Activated CD8-positive, alpha-beta T cell treated with anti-CD3 and anti-CD28 coated beads for 36 hours (primary cell): ENCODE data around the gene SORCS2. TPM values are rescaled to one million over a fixed set of nuclear protein-coding genes. Genes with fewer than 3 reads are reported as not detected.

Experiments
- ATAC-seq: fragments of 200-7000 bp; cut with Tn5 transposase; one replicate; pipeline ENCODE4 v1.10.0; 2021; ENCODE audit warnings: mild to moderate bottlenecking, moderate library complexity
- CTCF ChIA-PET: fragments of 350-600 bp; sonication (Branson Sonifier 250); formaldehyde crosslinking; loops from one replicate; lab custom pipeline; 2021; ENCODE audit warnings: antibody characterized with exemption; lab: Charles Lee
- POLR2A ChIA-PET: fragments of 350-600 bp; sonication (Branson Sonifier 250); formaldehyde crosslinking; loops from one replicate; lab custom pipeline; 2021; ENCODE audit warnings: antibody characterized with exemption; lab: Charles Lee
- DNase-seq: peaks from one replicate; pipeline ENCODE4 v3.0.0-alpha.2; 2020
- H3K27ac Mint-ChIP-seq: one replicate; pipeline ENCODE4 v1.8.0; 2021; ENCODE audit warnings: mild to moderate bottlenecking, mixed read lengths
- H3K27me3 Mint-ChIP-seq: one replicate; pipeline ENCODE4 v1.8.0; 2021; ENCODE audit warnings: mixed read lengths
- H3K36me3 Mint-ChIP-seq: one replicate; pipeline ENCODE4 v1.8.0; 2021; ENCODE audit warnings: low read depth, mixed read lengths
- H3K4me1 Mint-ChIP-seq: one replicate; pipeline ENCODE4 v1.8.0; 2021; ENCODE audit warnings: low read depth, mixed read lengths
- H3K4me3 Mint-ChIP-seq: one replicate; pipeline ENCODE4 v1.8.0; 2021; ENCODE audit warnings: mild to moderate bottlenecking, moderate library complexity, mixed read lengths
- H3K9me3 Mint-ChIP-seq: one replicate; pipeline ENCODE4 v1.8.0; 2021; ENCODE audit warnings: mixed read lengths
- intact Hi-C: fragments of 100-400 bp; cut with micrococcal nuclease; formaldehyde crosslinking; loops from one replicate; pipeline ENCODE4 v1.10.0; 2022
- total RNA-seq, 2 experiments: library from RNA; stranded (reverse); gene quantifications; one replicate each; pipeline ENCODE4 v1.2.3, GENCODE V29; 2021
- TF ChIP-seq, protein P1 (sequence below): fragments of 200-600 bp; IDR thresholded peaks from one replicate; pipeline ENCODE4 v1.8.0; 2022; ENCODE audit warnings: antibody characterized with exemption, mild to moderate bottlenecking

The SORCS2 gene
- total RNA-seq, 2 experiments from 2014 or later: 0.05 TPM; not detected in 1

DNA sequence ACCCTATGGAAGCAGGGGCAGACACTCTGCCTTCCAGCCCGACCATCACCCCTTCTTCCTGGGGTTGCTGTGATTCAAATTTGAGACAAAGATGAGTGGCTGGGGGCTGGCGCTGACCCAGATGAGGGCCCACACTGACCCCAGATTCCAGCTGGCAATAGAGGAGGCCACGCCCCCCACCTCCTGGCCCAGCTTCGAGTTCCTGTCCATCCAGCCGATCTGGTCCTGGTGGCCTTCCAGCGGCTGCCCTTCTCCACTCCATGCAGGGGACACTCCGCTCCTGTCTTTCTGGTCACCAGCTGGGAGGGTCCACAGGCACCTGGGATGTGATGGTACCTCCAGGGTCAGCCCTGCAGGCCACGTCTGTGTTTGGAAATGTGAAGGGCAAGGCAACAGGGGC, 340.9 kb downstream of the SORCS2 start:
- no peaks in the 10 kb centered on the region for H3K9me3 Mint-ChIP-seq
- H3K4me3 Mint-ChIP-seq: no peak overlapping the region
- DNase-seq (no peak), ATAC-seq (no peak)
- POLR2A ChIA-PET: interaction anchor here (1.3 kb wide), 1 partner anchor 13 kb away, joined by 3 read pairs; no protein-coding TSS in a partner anchor
- TF ChIP-seq, protein P1, sequence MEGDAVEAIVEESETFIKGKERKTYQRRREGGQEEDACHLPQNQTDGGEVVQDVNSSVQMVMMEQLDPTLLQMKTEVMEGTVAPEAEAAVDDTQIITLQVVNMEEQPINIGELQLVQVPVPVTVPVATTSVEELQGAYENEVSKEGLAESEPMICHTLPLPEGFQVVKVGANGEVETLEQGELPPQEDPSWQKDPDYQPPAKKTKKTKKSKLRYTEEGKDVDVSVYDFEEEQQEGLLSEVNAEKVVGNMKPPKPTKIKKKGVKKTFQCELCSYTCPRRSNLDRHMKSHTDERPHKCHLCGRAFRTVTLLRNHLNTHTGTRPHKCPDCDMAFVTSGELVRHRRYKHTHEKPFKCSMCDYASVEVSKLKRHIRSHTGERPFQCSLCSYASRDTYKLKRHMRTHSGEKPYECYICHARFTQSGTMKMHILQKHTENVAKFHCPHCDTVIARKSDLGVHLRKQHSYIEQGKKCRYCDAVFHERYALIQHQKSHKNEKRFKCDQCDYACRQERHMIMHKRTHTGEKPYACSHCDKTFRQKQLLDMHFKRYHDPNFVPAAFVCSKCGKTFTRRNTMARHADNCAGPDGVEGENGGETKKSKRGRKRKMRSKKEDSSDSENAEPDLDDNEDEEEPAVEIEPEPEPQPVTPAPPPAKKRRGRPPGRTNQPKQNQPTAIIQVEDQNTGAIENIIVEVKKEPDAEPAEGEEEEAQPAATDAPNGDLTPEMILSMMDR: no peak
- no peaks in the 10 kb centered on the region for H3K27me3 Mint-ChIP-seq
- CTCF ChIA-PET: no interaction called here
- H3K4me1 Mint-ChIP-seq: no peaks in the 10 kb centered on the region
- H3K36me3 Mint-ChIP-seq: no peaks in the 10 kb centered on the region
- intact Hi-C loops: no loop called here
- H3K27ac Mint-ChIP-seq: no peak overlapping the region

DNA sequence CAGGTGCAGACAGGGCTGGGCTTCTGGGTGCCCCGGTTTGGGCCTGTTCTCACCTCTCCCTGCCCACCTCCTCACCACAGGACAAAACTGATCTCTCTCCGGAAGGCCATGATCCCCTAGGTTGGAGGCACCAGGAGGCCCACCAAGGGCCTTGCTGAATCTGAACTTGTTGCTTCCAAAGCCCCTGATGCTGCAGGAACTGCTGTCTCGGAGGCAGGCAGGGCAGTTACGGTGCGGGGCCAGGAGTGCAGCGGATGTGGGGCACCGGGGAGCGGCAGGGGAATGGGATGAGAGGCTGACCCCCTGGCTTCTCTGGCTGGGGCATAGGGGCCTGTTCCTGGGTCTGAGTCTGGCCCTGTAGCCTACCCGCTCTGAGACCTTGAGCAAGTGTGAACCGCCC, 342.8 kb downstream of the SORCS2 start:
- DNase-seq (no peak), ATAC-seq (no peak)
- Mint-ChIP-seq H3K9me3 (no peaks in the 10 kb centered on the region), H3K27ac (no peak overlapping the region), H3K27me3 (no peaks in the 10 kb centered on the region), H3K36me3 (no peaks in the 10 kb centered on the region), H3K4me3 (no peak overlapping the region), H3K4me1 (no peaks in the 10 kb centered on the region)
- ChIA-PET CTCF (no interaction called here), POLR2A (no interaction called here)
- intact Hi-C loops: no loop called here
- TF ChIP-seq, protein P1: no peak

DNA sequence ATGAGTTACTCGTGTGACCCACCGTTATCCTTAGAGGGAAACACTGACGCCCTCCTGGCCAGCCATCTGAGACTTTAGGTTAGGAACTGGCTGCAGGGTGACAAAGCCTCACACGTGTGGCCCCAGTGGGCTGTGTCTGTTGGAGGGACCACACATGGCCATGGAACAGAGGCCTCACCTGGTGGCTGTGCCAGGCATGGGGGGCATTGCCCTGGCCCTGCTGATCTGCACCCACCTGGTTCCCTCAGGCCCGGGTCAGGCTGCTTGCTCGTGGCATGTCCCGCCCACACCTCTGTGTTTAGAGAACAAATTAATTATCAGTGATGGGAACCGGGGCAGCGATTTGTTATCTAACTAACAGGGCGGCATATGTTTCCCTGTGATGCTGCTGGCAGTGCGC, 343.3 kb downstream of the SORCS2 start:
- TF ChIP-seq, protein P1: no peak
- Mint-ChIP-seq H3K9me3 (no peaks in the 10 kb centered on the region), H3K36me3 (no peaks in the 10 kb centered on the region), H3K27ac (no peak overlapping the region), H3K27me3 (no peaks in the 10 kb centered on the region), H3K4me1 (no peaks in the 10 kb centered on the region), H3K4me3 (no peak overlapping the region)
- ATAC-seq (no peak), DNase-seq (no peak)
- CTCF ChIA-PET: no interaction called here
- POLR2A ChIA-PET: no interaction called here
- intact Hi-C loops: no loop called here

DNA sequence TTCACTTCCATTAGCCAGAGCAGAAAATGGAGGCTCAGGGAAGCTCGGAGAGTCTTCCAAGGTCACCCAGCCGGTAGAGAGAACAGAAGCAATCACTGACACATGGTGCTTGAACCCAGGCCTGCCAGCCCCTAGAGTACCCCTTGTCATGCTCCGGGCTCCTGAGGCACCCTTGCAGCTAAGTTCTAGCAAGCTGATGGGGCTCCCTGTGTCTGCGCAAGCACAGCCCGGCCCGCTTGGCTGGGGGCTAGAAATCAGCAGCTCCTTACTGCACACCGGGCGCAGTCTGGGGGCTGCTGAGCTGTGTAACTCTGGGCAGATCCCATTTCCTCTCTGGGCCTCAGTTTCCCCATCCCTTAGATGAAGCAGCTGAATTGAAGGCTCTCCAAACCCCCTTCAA, 344.5 kb downstream of the SORCS2 start:
- no peaks in the 10 kb centered on the region for H3K9me3 Mint-ChIP-seq
- H3K36me3 Mint-ChIP-seq: no peaks in the 10 kb centered on the region
- H3K27ac Mint-ChIP-seq: no peak overlapping the region
- TF ChIP-seq, protein P1: no peak
- no peak overlapping the region for H3K4me3 Mint-ChIP-seq
- no peaks in the 10 kb centered on the region for H3K27me3 Mint-ChIP-seq
- no peaks in the 10 kb centered on the region for H3K4me1 Mint-ChIP-seq
- ChIA-PET CTCF (no interaction called here), POLR2A (no interaction called here)
- ATAC-seq (no peak), DNase-seq (no peak)
- intact Hi-C loops: no loop called here

DNA sequence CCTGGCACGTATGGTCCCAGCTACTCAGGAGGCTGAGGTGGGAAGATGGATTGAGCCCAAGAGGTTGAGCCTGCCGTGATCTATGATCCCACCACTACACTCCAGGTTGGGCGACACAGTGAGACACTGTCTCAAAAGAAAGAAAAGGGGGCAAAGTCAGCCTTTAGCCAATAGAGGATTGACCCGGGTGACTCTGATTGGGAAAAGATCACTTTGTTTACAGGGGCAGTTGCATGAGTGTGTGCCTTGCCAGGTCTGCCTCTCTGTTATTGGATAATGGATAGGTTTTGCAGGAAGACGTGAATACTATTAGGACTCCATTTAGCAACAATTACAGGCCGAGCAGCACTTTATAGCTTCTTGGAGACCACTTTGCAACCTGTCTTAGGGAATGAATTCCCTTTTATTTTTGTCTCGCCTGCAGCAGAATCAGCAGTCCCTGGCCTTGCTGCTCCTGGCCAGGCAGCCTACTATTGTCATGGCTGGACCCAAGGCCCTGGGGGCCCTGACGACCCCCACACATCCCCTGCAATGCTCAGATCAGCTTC, 345.6 kb downstream of the SORCS2 start:
- no peak overlapping the region for H3K4me3 Mint-ChIP-seq
- ATAC-seq (no peak), DNase-seq (no peak)
- ChIA-PET POLR2A (no interaction called here), CTCF (no interaction called here)
- no peaks in the 10 kb centered on the region for H3K27me3 Mint-ChIP-seq
- peaks cover 1% of the 10 kb centered on the region for H3K9me3 Mint-ChIP-seq
- H3K4me1 Mint-ChIP-seq: no peaks in the 10 kb centered on the region
- no peak overlapping the region for H3K27ac Mint-ChIP-seq
- H3K36me3 Mint-ChIP-seq: no peaks in the 10 kb centered on the region
- TF ChIP-seq, protein P1: no peak
- intact Hi-C loops: no loop called here
